GM12872 (cell line): ENCODE data around the gene SSR4.

Source experiments
- CTCF ChIP-seq: IDR thresholded peaks from 3 replicates; pipeline ENCODE4 v1.5.1; 2011; ENCODE audit warnings: low read depth, mild to moderate bottlenecking, low read length, moderate library complexity; ENCODE audit not compliant: insufficient read depth

SSR4 gene

GRCh38 chrX:153763989-153764755 lies 30.3 kb upstream of the SSR4 start, which contains the start of gene PLXNB3:
PLXNB3 (plus strand) TSS chrX:153764249; CDS start chrX:153765536, 1,287 bp downstream.
- peak; percentile 76 for TF ChIP-seq CTCF

GRCh38 chrX:153764786-153765137 lies 29.7 kb upstream of the SSR4 start:
- no peak for TF ChIP-seq CTCF

- TF ChIP-seq CTCF = no peak
These were observed 29.1 kb upstream of the SSR4 start for GRCh38 chrX:153765138-153766079.

GRCh38 chrX:153766098-153766817 lies 28.2 kb upstream of the SSR4 start:
- TF ChIP-seq CTCF = no peak

GRCh38 chrX:153766871-153767673 lies 27.4 kb upstream of the SSR4 start:
- TF ChIP-seq CTCF = no peak

- TF ChIP-seq CTCF = no peak
These were observed 26.8 kb upstream of the SSR4 start for GRCh38 chrX:153767674-153768055.
